Right kidney (tissue), 1 donor: Measurements from ENCODE around the gene SPATA16.
"Not testable (repeated sequence)": the region's sequence is repeated elsewhere in the genome, so short reads cannot be mapped to it uniquely, and the experiment has no call there.

ENCODE experiments used
- DNase-seq: peaks from one replicate; pipeline ENCODE4 v3.0.0-alpha.2; 2016

Gene SPATA16

GRCh38 chr3:172939651-172940293 is 201.3 kb downstream of the SPATA16 start:
- no peak for DNase-seq

GRCh38 chr3:172938788-172939187 is 202.2 kb downstream of the SPATA16 start:
- no peak for DNase-seq

GRCh38 chr3:172931746-172932285 is 209.2 kb downstream of the SPATA16 start:
- DNase-seq = no peak

- DNase-seq = no peak
Measured at GRCh38 chr3:172929451-172929850, 211.6 kb downstream of the SPATA16 start.

- DNase-seq = no peak
Measured at GRCh38 chr3:172924546-172924945, 216.5 kb downstream of the SPATA16 start.

- DNase-seq = no peak
Measured at GRCh38 chr3:172919297-172919683, 221.7 kb downstream of the SPATA16 start.

- DNase-seq = no peak
Measured at GRCh38 chr3:172918568-172919296, 222.3 kb downstream of the SPATA16 start.

- no peak for DNase-seq
Measured at GRCh38 chr3:172918165-172918564, 222.9 kb downstream of the SPATA16 start.

GRCh38 chr3:172915911-172916514 is 225.0 kb downstream of the SPATA16 start:
- DNase-seq = no peak

- DNase-seq = no peak
Measured at GRCh38 chr3:172914854-172915253, 226.2 kb downstream of the SPATA16 start.

GRCh38 chr3:172913911-172914655 is 227.0 kb downstream of the SPATA16 start:
- DNase-seq = no peak

- no peak for DNase-seq
Measured at GRCh38 chr3:172911142-172911541, 229.9 kb downstream of the SPATA16 start.

GRCh38 chr3:172908771-172909270 is 232.2 kb downstream of the SPATA16 start:
- DNase-seq = no peak

GRCh38 chr3:172905451-172905850 is 235.6 kb downstream of the SPATA16 start:
- no peak for DNase-seq

- no peak for DNase-seq
Measured at GRCh38 chr3:172904711-172905373, 236.2 kb downstream of the SPATA16 start.

- no peak for DNase-seq
Measured at GRCh38 chr3:172903642-172904320, 237.3 kb downstream of the SPATA16 start.

GRCh38 chr3:172892158-172892557 is 248.9 kb downstream of the SPATA16 start:
- no peak for DNase-seq

GRCh38 chr3:172885704-172886103 is 255.3 kb downstream of the SPATA16 start:
- no peak for DNase-seq

GRCh38 chr3:172882563-172882962 is 258.5 kb downstream of the SPATA16 start:
- DNase-seq = no peak

- not testable (repeated sequence) for DNase-seq
Measured at GRCh38 chr3:172879381-172879780, 261.7 kb downstream of the SPATA16 start.

GRCh38 chr3:172877011-172877410 is 264.0 kb downstream of the SPATA16 start:
- DNase-seq = no peak
